ENCODE measurements around the gene ZNF254.
"Not testable (repeated sequence)": the region's sequence is repeated elsewhere in the genome, so short reads cannot be mapped to it uniquely, and the experiment has no call there.

Gene ZNF254

GRCh38 chr19:24074720-24075454 is 12.1 kb upstream of the ZNF254 start:
- H3K27me3 ChIP-seq (ENCODE audit: control insufficient read depth, insufficient read depth, low read length), result no peaks in the 10 kb centered on the region
- H3K4me3 ChIP-seq (ENCODE audit: low read length), result no peak overlapping the region
- no peak overlapping the region for H3K27ac ChIP-seq (ENCODE audit: low read depth, low read length)
- H3K4me1 ChIP-seq (ENCODE audit: control insufficient read depth, insufficient read depth, low read length), result no peaks in the 10 kb centered on the region
- H3K9ac ChIP-seq (ENCODE audit: low read length), result no peak overlapping the region
- H3K36me3 ChIP-seq (ENCODE audit: control insufficient read depth, insufficient read depth, low read length), result peaks cover 6% of the 10 kb centered on the region

- not testable (repeated sequence) for H3K27me3 ChIP-seq (ENCODE audit: control insufficient read depth, insufficient read depth, low read length); H3K36me3 ChIP-seq (ENCODE audit: control insufficient read depth, insufficient read depth, low read length); H3K9ac ChIP-seq (ENCODE audit: low read length); H3K4me3 ChIP-seq (ENCODE audit: low read length); H3K4me1 ChIP-seq (ENCODE audit: control insufficient read depth, insufficient read depth, low read length); H3K27ac ChIP-seq (ENCODE audit: low read depth, low read length)
Measured at GRCh38 chr19:24075530-24075929, 11.5 kb upstream of the ZNF254 start.

- Histone ChIP-seq H3K27ac (ENCODE audit: low read depth, low read length) (no peak overlapping the region), H3K36me3 (ENCODE audit: control insufficient read depth, insufficient read depth, low read length) (no peaks in the 10 kb centered on the region), H3K9ac (ENCODE audit: low read length) (no peak overlapping the region), H3K27me3 (ENCODE audit: control insufficient read depth, insufficient read depth, low read length) (no peaks in the 10 kb centered on the region), H3K4me3 (ENCODE audit: low read length) (no peak overlapping the region), H3K4me1 (ENCODE audit: control insufficient read depth, insufficient read depth, low read length) (no peaks in the 10 kb centered on the region)
Measured at GRCh38 chr19:24078680-24079079, 8.3 kb upstream of the ZNF254 start.

GRCh38 chr19:24081056-24081455 is 5.9 kb upstream of the ZNF254 start:
- no peak overlapping the region for H3K4me3 ChIP-seq (ENCODE audit: low read length)
- no peak overlapping the region for H3K9ac ChIP-seq (ENCODE audit: low read length)
- H3K27ac ChIP-seq (ENCODE audit: low read depth, low read length), result no peak overlapping the region
- H3K4me1 ChIP-seq (ENCODE audit: control insufficient read depth, insufficient read depth, low read length), result no peaks in the 10 kb centered on the region
- no peaks in the 10 kb centered on the region for H3K36me3 ChIP-seq (ENCODE audit: control insufficient read depth, insufficient read depth, low read length)
- H3K27me3 ChIP-seq (ENCODE audit: control insufficient read depth, insufficient read depth, low read length), result no peaks in the 10 kb centered on the region

- H3K27ac ChIP-seq (ENCODE audit: low read depth, low read length), result no peak overlapping the region
- H3K36me3 ChIP-seq (ENCODE audit: control insufficient read depth, insufficient read depth, low read length), result peaks cover 2% of the 10 kb centered on the region
Measured at GRCh38 chr19:24098359-24098758, 11.4 kb downstream of the ZNF254 start.

GRCh38 chr19:24099829-24100228 is 12.8 kb downstream of the ZNF254 start:
- Histone ChIP-seq H3K4me3 (ENCODE audit: low read length) (no peak overlapping the region), H3K4me1 (ENCODE audit: control insufficient read depth, insufficient read depth, low read length) (no peaks in the 10 kb centered on the region), H3K27ac (ENCODE audit: low read depth, low read length) (no peak overlapping the region), H3K27me3 (ENCODE audit: control insufficient read depth, insufficient read depth, low read length) (no peaks in the 10 kb centered on the region), H3K36me3 (ENCODE audit: control insufficient read depth, insufficient read depth, low read length) (peaks cover 2% of the 10 kb centered on the region), H3K9ac (ENCODE audit: low read length) (no peak overlapping the region)

More at GRCh38 chr19:24098359-24098758, 11.4 kb downstream of the ZNF254 start:
- Histone ChIP-seq H3K27me3 (ENCODE audit: control insufficient read depth, insufficient read depth, low read length) (no peaks in the 10 kb centered on the region), H3K4me3 (ENCODE audit: low read length) (no peak overlapping the region), H3K9ac (ENCODE audit: low read length) (no peak overlapping the region), H3K4me1 (ENCODE audit: control insufficient read depth, insufficient read depth, low read length) (no peaks in the 10 kb centered on the region)

- not testable (repeated sequence) for H3K36me3 ChIP-seq (ENCODE audit: control insufficient read depth, insufficient read depth, low read length); H3K4me3 ChIP-seq (ENCODE audit: low read length); H3K27me3 ChIP-seq (ENCODE audit: control insufficient read depth, insufficient read depth, low read length); H3K9ac ChIP-seq (ENCODE audit: low read length); H3K4me1 ChIP-seq (ENCODE audit: control insufficient read depth, insufficient read depth, low read length); H3K27ac ChIP-seq (ENCODE audit: low read depth, low read length)
Measured at GRCh38 chr19:24100597-24100996, 13.6 kb downstream of the ZNF254 start.

- no peak overlapping the region for H3K4me3 ChIP-seq (ENCODE audit: low read length)
- no peak overlapping the region for H3K9ac ChIP-seq (ENCODE audit: low read length)
- H3K36me3 ChIP-seq (ENCODE audit: control insufficient read depth, insufficient read depth, low read length), result peaks cover 2% of the 10 kb centered on the region
- H3K27ac ChIP-seq (ENCODE audit: low read depth, low read length), result no peak overlapping the region
- no peaks in the 10 kb centered on the region for H3K27me3 ChIP-seq (ENCODE audit: control insufficient read depth, insufficient read depth, low read length)
- no peaks in the 10 kb centered on the region for H3K4me1 ChIP-seq (ENCODE audit: control insufficient read depth, insufficient read depth, low read length)
Measured at GRCh38 chr19:24101459-24102115, 14.6 kb downstream of the ZNF254 start.

- no peaks in the 10 kb centered on the region for H3K4me1 ChIP-seq (ENCODE audit: control insufficient read depth, insufficient read depth, low read length)
- no peak overlapping the region for H3K4me3 ChIP-seq (ENCODE audit: low read length)
- no peak overlapping the region for H3K27ac ChIP-seq (ENCODE audit: low read depth, low read length)
- no peaks in the 10 kb centered on the region for H3K27me3 ChIP-seq (ENCODE audit: control insufficient read depth, insufficient read depth, low read length)
- H3K9ac ChIP-seq (ENCODE audit: low read length), result no peak overlapping the region
- H3K36me3 ChIP-seq (ENCODE audit: control insufficient read depth, insufficient read depth, low read length), result peaks cover 11% of the 10 kb centered on the region
Measured at GRCh38 chr19:24127601-24128000, 40.6 kb downstream of the ZNF254 start.

- no peaks in the 10 kb centered on the region for H3K27me3 ChIP-seq (ENCODE audit: control insufficient read depth, insufficient read depth, low read length)
- no peak overlapping the region for H3K27ac ChIP-seq (ENCODE audit: low read depth, low read length)
- H3K36me3 ChIP-seq (ENCODE audit: control insufficient read depth, insufficient read depth, low read length), result peaks cover 4% of the 10 kb centered on the region
- H3K4me3 ChIP-seq (ENCODE audit: low read length), result no peak overlapping the region
- H3K9ac ChIP-seq (ENCODE audit: low read length), result no peak overlapping the region
- H3K4me1 ChIP-seq (ENCODE audit: control insufficient read depth, insufficient read depth, low read length), result no peaks in the 10 kb centered on the region
Measured at GRCh38 chr19:24140099-24140498, 53.1 kb downstream of the ZNF254 start.

GRCh38 chr19:24140591-24140990 is 53.6 kb downstream of the ZNF254 start:
- no peak overlapping the region for H3K4me3 ChIP-seq (ENCODE audit: low read length)
- peaks cover 4% of the 10 kb centered on the region for H3K36me3 ChIP-seq (ENCODE audit: control insufficient read depth, insufficient read depth, low read length)

GRCh38 chr19:24141612-24142011 is 54.6 kb downstream of the ZNF254 start:
- H3K27ac ChIP-seq (ENCODE audit: low read depth, low read length), result no peak overlapping the region
- no peaks in the 10 kb centered on the region for H3K27me3 ChIP-seq (ENCODE audit: control insufficient read depth, insufficient read depth, low read length)
- peaks cover 4% of the 10 kb centered on the region for H3K36me3 ChIP-seq (ENCODE audit: control insufficient read depth, insufficient read depth, low read length)
- H3K4me1 ChIP-seq (ENCODE audit: control insufficient read depth, insufficient read depth, low read length), result no peaks in the 10 kb centered on the region
- no peak overlapping the region for H3K9ac ChIP-seq (ENCODE audit: low read length)
- H3K4me3 ChIP-seq (ENCODE audit: low read length), result no peak overlapping the region

More at GRCh38 chr19:24140591-24140990, 53.6 kb downstream of the ZNF254 start:
- Histone ChIP-seq H3K27ac (ENCODE audit: low read depth, low read length) (no peak overlapping the region), H3K27me3 (ENCODE audit: control insufficient read depth, insufficient read depth, low read length) (no peaks in the 10 kb centered on the region), H3K4me1 (ENCODE audit: control insufficient read depth, insufficient read depth, low read length) (no peaks in the 10 kb centered on the region), H3K9ac (ENCODE audit: low read length) (no peak overlapping the region)

GRCh38 chr19:24142771-24143170 is 55.8 kb downstream of the ZNF254 start:
- Histone ChIP-seq H3K36me3 (ENCODE audit: control insufficient read depth, insufficient read depth, low read length) (no peaks in the 10 kb centered on the region), H3K27ac (ENCODE audit: low read depth, low read length) (no peak overlapping the region), H3K27me3 (ENCODE audit: control insufficient read depth, insufficient read depth, low read length) (no peaks in the 10 kb centered on the region), H3K9ac (ENCODE audit: low read length) (no peak overlapping the region), H3K4me1 (ENCODE audit: control insufficient read depth, insufficient read depth, low read length) (no peaks in the 10 kb centered on the region), H3K4me3 (ENCODE audit: low read length) (no peak overlapping the region)
